Gastrocnemius medialis (tissue), 4 donors: Measurements from ENCODE around the gene STAMBPL1. TPM values are rescaled to one million over a fixed set of nuclear protein-coding genes. Genes with fewer than 3 reads are reported as not detected.

ENCODE experiments used
- ATAC-seq, 2 donors: fragments of 150-250 bp; one replicate each; pipeline ENCODE4 v1.9.1; 2016
- DNase-seq, 2 donors: peaks; one replicate each; pipeline ENCODE4 v3.0.0-alpha.2; 2019
- H3K27ac ChIP-seq, 4 donors: fragments of 200-600 bp; sonication (generic); 1 replicate in 1 of 4; 2 replicates in 3 of 4; pipeline ENCODE4 v1.5.1; 2016 to 2018; ENCODE audit warnings: mild to moderate bottlenecking in 2 of 4, moderate library complexity in 1 of 4
- H3K27me3 ChIP-seq, 3 donors: fragments of 200-600 bp; sonication (generic) in 2 of 3; 1 replicate in 1 of 3; 2 replicates in 2 of 3; pipeline versions ENCODE4 v1.5.1 to v1.6.0; 2016 to 2019; ENCODE audit warnings: mild to moderate bottlenecking in 1 of 3, moderate library complexity in 1 of 3
- H3K36me3 ChIP-seq, 2 donors: fragments of 200-600 bp; sonication (generic) in 1 of 2; one replicate each; pipeline ENCODE4 v1.5.1; 2017 to 2018
- H3K4me1 ChIP-seq, 2 donors: fragments of 200-600 bp; sonication (generic) in 1 of 2; one replicate each; pipeline ENCODE4 v1.5.1; 2016 to 2017; ENCODE audit warnings: mild to moderate bottlenecking in 2 of 2
- H3K4me3 ChIP-seq, 4 donors: fragments of 200-600 bp; sonication (generic) in 3 of 4; 1 replicate in 1 of 4; 2 replicates in 3 of 4; pipeline ENCODE4 v1.5.1; 2016 to 2019; ENCODE audit warnings: mild to moderate bottlenecking in 2 of 4
- H3K9me3 ChIP-seq, 3 donors: fragments of 200-600 bp; sonication (generic) in 2 of 3; 1 replicate in 1 of 3; 2 replicates in 2 of 3; pipeline ENCODE4 v1.5.1; 2016 to 2019
- CTCF ChIP-seq, 5 experiments: fragments of 450-650 bp in 3 of 5; fragments of 200-600 bp in 2 of 5; sonication (generic) in 2 of 5; IDR thresholded peaks in 4 of 5; conservative IDR thresholded peaks in 1 of 5; 1 replicate in 4 of 5; 2 replicates in 1 of 5; pipeline ENCODE4 v1.5.1; 2016 to 2019; ENCODE audit warnings: antibody characterized with exemption in 5 of 5, mild to moderate bottlenecking in 3 of 5, moderate library complexity in 3 of 5
- POLR2A ChIP-seq, 2 donors: fragments of 450-650 bp; IDR thresholded peaks; one replicate each; pipeline ENCODE4 v1.6.1; 2017; ENCODE audit warnings: antibody characterized with exemption in 2 of 2, mild to moderate bottlenecking in 2 of 2, moderate library complexity in 2 of 2
- in situ Hi-C, 4 donors: fragments of 200-750 bp; cut with MboI; loops; one replicate each; pipeline versions ENCODE4 v1.15.0 to v1.8.0; 2017; ENCODE audit warnings: low sequenced_read_pairs in 4 of 4
- intact Hi-C: fragments of 100-400 bp; cut with DNase I; formaldehyde crosslinking; loops from one replicate; pipeline ENCODE4 v1.15.1; 2023; ENCODE audit warnings: low total_unique reads
- total RNA-seq, 4 donors: library from RNA; depleted of rRNA; stranded (reverse); fragments of >200 nt; gene quantifications; one replicate each; pipeline versions ENCODE4 v1.1.0 to v1.2.3, GENCODE V29; 2016

The STAMBPL1 gene
- total RNA-seq, 4 donors from 2014 or later, result 0.72 to 1.4 (median 1.0) TPM

GRCh38 chr10:88946965-88947590, 67.0 kb downstream of the STAMBPL1 start:
- intact Hi-C loops, result no loop called here
- Histone ChIP-seq H3K4me3 (no peak overlapping the region), H3K9me3 (no peaks in the 10 kb centered on the region), H3K27me3 (no peaks in the 10 kb centered on the region), H3K27ac (no peak overlapping the region), H3K36me3 (no peaks in the 10 kb centered on the region), H3K4me1 (peaks cover 0 to 5% of the 10 kb centered on the region in 2 donors)
- ATAC-seq (no peak), DNase-seq (no peak)
- in situ Hi-C loops, result no loop called here
- TF ChIP-seq CTCF (IDR thresholded peaks at IDR 0.05 in 4 of 5, conservative IDR thresholded peaks at IDR 0.05 in 1 of 5) (no peak), POLR2A (IDR thresholded peaks at IDR 0.05) (no peak)

GRCh38 chr10:88949051-88949450, 69.0 kb downstream of the STAMBPL1 start:
- H3K4me3 ChIP-seq, result peak overlapping the region in 2 of 4 donors; percentile 11 to 40
- no peaks in the 10 kb centered on the region for H3K27me3 ChIP-seq
- no peaks in the 10 kb centered on the region for H3K9me3 ChIP-seq
- ATAC-seq, result no peak
- H3K27ac ChIP-seq, result peak overlapping the region; percentile 41 to 79 (median 69)
- DNase-seq, result no peak
- H3K36me3 ChIP-seq, result no peaks in the 10 kb centered on the region
- in situ Hi-C loops (no loop called here), intact Hi-C loops (no loop called here)
- TF ChIP-seq POLR2A (IDR thresholded peaks at IDR 0.05) (no peak), CTCF (IDR thresholded peaks at IDR 0.05 in 4 of 5, conservative IDR thresholded peaks at IDR 0.05 in 1 of 5) (no peak)
- H3K4me1 ChIP-seq, result peaks cover 0 to 8% of the 10 kb centered on the region in 2 donors

- TF ChIP-seq POLR2A (IDR thresholded peaks at IDR 0.05), result no peak
- TF ChIP-seq CTCF (IDR thresholded peaks at IDR 0.05 in 4 of 5, conservative IDR thresholded peaks at IDR 0.05 in 1 of 5), result no peak
- in situ Hi-C loops (no loop called here), intact Hi-C loops (no loop called here)
- H3K9me3 ChIP-seq, result no peaks in the 10 kb centered on the region
- peaks cover 0 to 8% of the 10 kb centered on the region in 2 donors for H3K4me1 ChIP-seq
- DNase-seq, result no peak
- peak overlapping the region; percentile 67 to 79 (median 70) for H3K27ac ChIP-seq
- no peaks in the 10 kb centered on the region for H3K27me3 ChIP-seq
- peak overlapping the region in 3 of 4 donors; percentile 16 to 40 (median 29) for H3K4me3 ChIP-seq
- H3K36me3 ChIP-seq, result no peaks in the 10 kb centered on the region
- no peak for ATAC-seq
Observed at GRCh38 chr10:88949912-88950837, 70.1 kb downstream of the STAMBPL1 start.

DNA sequence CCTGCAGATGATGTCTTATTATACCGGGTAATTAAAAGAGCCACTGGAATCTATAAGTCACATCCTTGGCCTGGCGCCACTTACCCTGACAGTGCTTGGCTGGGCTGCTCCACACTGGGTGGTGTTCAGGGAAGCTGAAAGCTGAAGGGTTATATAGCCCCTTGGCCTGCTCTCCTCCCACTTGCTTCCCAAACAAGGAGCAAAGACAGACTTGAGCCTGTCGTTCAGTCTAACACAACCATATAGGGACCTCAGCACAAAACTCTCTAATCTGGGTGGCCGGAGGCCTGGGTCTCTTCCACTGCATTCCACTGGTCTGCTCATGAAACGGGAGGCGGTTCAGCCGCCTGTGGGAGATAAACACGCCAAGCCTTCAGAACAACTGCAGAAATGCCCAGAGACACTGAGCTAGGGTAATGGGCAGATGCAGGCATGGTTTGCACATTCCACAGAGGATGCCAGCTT, 72.6 kb downstream of the STAMBPL1 start, which contains the start of gene ACTA2:
Gene ACTA2 (minus strand): TSS at position 127 of the 465 bp plus-strand sequence. CDS start 3,843 bp downstream, outside the sequence.
- intact Hi-C loops, result no loop called here
- TF ChIP-seq POLR2A (IDR thresholded peaks at IDR 0.05) (peak in 1 of 2 donors; percentile 23), CTCF (IDR thresholded peaks at IDR 0.05 in 4 of 5, conservative IDR thresholded peaks at IDR 0.05 in 1 of 5) (no peak)
- Histone ChIP-seq H3K4me3 (peak within 1 kb of the TSS in 3 of 4 donors; percentile 26 to 40 (median 32)), H3K9me3 (no peaks in the 10 kb centered on the region), H3K27me3 (no peaks in the 10 kb centered on the region), H3K36me3 (no peaks in the 10 kb centered on the region), H3K27ac (peak within 1 kb of the TSS; percentile 67 to 79 (median 70)), H3K4me1 (peaks cover 0 to 8% of the 10 kb centered on the region in 2 donors)
- ATAC-seq (no peak), DNase-seq (no peak)
- in situ Hi-C loops, result no loop called here
